ENCODE results near the gene SREBF2. TPM values are rescaled to one million over a fixed set of nuclear protein-coding genes. Genes with fewer than 3 reads are reported as not detected.

Gene SREBF2
- total and polyA plus RNA-seq, 2 donors (not counting 1 experiment from before 2014, with no cell fraction given), result 116 to 287 TPM

DNA sequence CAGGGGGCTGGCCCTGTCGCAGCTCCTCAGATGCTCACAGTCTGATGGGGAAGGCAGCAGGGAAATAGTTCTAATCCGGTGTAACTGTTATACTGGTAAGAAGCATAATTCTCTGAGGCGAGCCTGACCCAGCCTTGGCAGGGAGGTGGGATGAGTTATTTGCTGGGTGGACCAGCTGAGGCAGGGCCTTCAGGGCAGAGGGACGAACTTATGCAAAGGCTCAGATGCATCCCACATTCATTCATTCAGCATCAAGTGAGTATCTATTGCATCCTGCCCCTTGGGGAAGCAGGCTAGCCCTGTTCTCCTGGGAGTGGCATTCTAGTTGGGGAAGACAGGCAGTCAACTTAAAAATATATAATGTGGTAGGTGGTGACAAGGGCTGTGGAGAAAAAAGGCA lies 13.6 kb upstream of the SREBF2 start:
- no peaks in the 10 kb centered on the region for H3K9me3 ChIP-seq (ENCODE audit: control extremely low read depth in 1 of 3, control insufficient read depth in 2 of 3, insufficient read depth in 1 of 3, low read length in 2 of 3)
- no peak overlapping the region for H3K9ac ChIP-seq (ENCODE audit: low read length)
- TF ChIP-seq EZH2 (IDR thresholded peaks at IDR 0.05; ENCODE audit: borderline replicate concordance, insufficient read depth, low read depth, low read length, poor library complexity, severe bottlenecking), result no peak
- TF ChIP-seq, protein P1, sequence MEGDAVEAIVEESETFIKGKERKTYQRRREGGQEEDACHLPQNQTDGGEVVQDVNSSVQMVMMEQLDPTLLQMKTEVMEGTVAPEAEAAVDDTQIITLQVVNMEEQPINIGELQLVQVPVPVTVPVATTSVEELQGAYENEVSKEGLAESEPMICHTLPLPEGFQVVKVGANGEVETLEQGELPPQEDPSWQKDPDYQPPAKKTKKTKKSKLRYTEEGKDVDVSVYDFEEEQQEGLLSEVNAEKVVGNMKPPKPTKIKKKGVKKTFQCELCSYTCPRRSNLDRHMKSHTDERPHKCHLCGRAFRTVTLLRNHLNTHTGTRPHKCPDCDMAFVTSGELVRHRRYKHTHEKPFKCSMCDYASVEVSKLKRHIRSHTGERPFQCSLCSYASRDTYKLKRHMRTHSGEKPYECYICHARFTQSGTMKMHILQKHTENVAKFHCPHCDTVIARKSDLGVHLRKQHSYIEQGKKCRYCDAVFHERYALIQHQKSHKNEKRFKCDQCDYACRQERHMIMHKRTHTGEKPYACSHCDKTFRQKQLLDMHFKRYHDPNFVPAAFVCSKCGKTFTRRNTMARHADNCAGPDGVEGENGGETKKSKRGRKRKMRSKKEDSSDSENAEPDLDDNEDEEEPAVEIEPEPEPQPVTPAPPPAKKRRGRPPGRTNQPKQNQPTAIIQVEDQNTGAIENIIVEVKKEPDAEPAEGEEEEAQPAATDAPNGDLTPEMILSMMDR (IDR thresholded peaks at IDR 0.05), result no peak
- DNase-seq (no peak), ATAC-seq (ENCODE audit: low read depth) (no peak)
- H4K20me1 ChIP-seq (ENCODE audit: control insufficient read depth, insufficient read depth, low read length, poor library complexity, severe bottlenecking), result no peaks in the 10 kb centered on the region
- whole genome bisulfite sequencing (ENCODE audit: insufficient coverage), result 100% methylated on average over 2 of the region's 4 CpGs
- H3K4me1 ChIP-seq (ENCODE audit: control insufficient read depth in 2 of 2, insufficient read depth in 2 of 2, low read length in 2 of 2), result no peaks in the 10 kb centered on the region
- H3K4me2 ChIP-seq (replicated peaks; ENCODE audit: low read depth, low read length, poor library complexity, severe bottlenecking), result no peak overlapping the region
- no peak overlapping the region for H3K4me3 ChIP-seq (ENCODE audit: control extremely low read depth in 1 of 5, extremely low read depth in 1 of 5, insufficient read depth in 1 of 5, low read depth in 2 of 5, low read length in 4 of 5)
- CTCF ChIA-PET, result interaction anchor here (1.7 kb wide), 2 partner anchors 121 kb away, joined by 7 read pairs; no protein-coding TSS in a partner anchor
- Mint-ChIP-seq H3K9me3 (ENCODE audit: insufficient read depth) (no peaks in the 10 kb centered on the region), H3K4me1 (peaks cover 5% of the 10 kb centered on the region), H3K27ac (no peak overlapping the region), H3K4me3 (no peak overlapping the region), H3K27me3 (no peaks in the 10 kb centered on the region)
- H2AFZ ChIP-seq (ENCODE audit: insufficient read depth, low read depth, low read length, poor library complexity, severe bottlenecking), result no peak overlapping the region
- no peak overlapping the region for H3K27ac ChIP-seq (ENCODE audit: low read length in 2 of 2)
- H3K27me3 ChIP-seq (replicated peaks in 1 of 4; ENCODE audit: control extremely low read depth in 1 of 4, control insufficient read depth in 3 of 4, insufficient read depth in 4 of 4, low read length in 3 of 4), result no peaks in the 10 kb centered on the region
- peaks cover 3% of the 10 kb centered on the region for H3K79me2 ChIP-seq (ENCODE audit: control insufficient read depth, insufficient read depth, low read length)
- POLR2A ChIA-PET, result no interaction called here
- H3K36me3 ChIP-seq (replicated peaks in 1 of 2; ENCODE audit: control extremely low read depth in 1 of 2, control insufficient read depth in 1 of 2, extremely low read depth in 1 of 2, insufficient read depth in 2 of 2, low read length in 1 of 2), result peaks cover 0 to 26% of the 10 kb centered on the region in 2 experiments
- intact Hi-C loops (cut with micrococcal nuclease), result no loop called here

DNA sequence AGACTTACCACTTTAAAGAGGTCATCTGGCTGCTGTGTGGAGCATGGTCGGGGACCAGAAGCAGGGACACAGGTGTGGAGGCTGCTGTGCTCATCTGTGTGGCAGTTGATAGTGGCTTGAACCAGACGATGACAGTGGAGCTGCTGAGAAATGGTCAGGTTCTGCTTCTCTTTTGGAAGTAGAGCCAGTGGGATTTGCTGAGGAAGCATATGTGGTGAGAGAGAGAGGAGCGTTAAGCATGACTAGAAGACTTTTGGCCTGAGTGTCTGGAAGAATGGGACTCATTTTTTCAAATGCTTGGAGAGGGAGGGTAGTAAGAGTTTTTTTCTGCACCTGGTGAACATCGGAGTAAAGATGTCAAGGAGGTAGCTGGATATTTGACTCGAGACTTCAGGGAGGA lies 12.5 kb upstream of the SREBF2 start:
- ChIA-PET CTCF (interaction anchor here (1.6 to 3.2 kb wide), 4 partner anchors 20 to 136 kb away, joined by 7 to 34 read pairs (median 13); partner anchors contain the start of gene CCDC134), POLR2A (interaction anchor here (2.7 kb wide), 1 partner anchor 96 kb away, joined by 6 read pairs; no protein-coding TSS in a partner anchor)
- Mint-ChIP-seq H3K9me3 (ENCODE audit: insufficient read depth) (no peaks in the 10 kb centered on the region), H3K27me3 (no peaks in the 10 kb centered on the region), H3K4me1 (peaks cover 7% of the 10 kb centered on the region), H3K27ac (no peak overlapping the region), H3K4me3 (no peak overlapping the region)
- H4K20me1 ChIP-seq (ENCODE audit: control insufficient read depth, insufficient read depth, low read length, poor library complexity, severe bottlenecking), result no peaks in the 10 kb centered on the region
- H2AFZ ChIP-seq (ENCODE audit: insufficient read depth, low read depth, low read length, poor library complexity, severe bottlenecking), result no peak overlapping the region
- H3K79me2 ChIP-seq (ENCODE audit: control insufficient read depth, insufficient read depth, low read length), result peaks cover 12% of the 10 kb centered on the region
- H3K9ac ChIP-seq (ENCODE audit: low read length), result no peak overlapping the region
- H3K27me3 ChIP-seq (replicated peaks in 1 of 4; ENCODE audit: control extremely low read depth in 1 of 4, control insufficient read depth in 3 of 4, insufficient read depth in 4 of 4, low read length in 3 of 4), result no peaks in the 10 kb centered on the region
- H3K4me1 ChIP-seq (ENCODE audit: control insufficient read depth in 2 of 2, insufficient read depth in 2 of 2, low read length in 2 of 2), result no peaks in the 10 kb centered on the region
- DNase-seq (no peak), ATAC-seq (ENCODE audit: low read depth) (no peak)
- TF ChIP-seq, protein P1 (IDR thresholded peaks at IDR 0.05), result no peak
- no peak for TF ChIP-seq EZH2 (IDR thresholded peaks at IDR 0.05; ENCODE audit: borderline replicate concordance, insufficient read depth, low read depth, low read length, poor library complexity, severe bottlenecking)
- H3K27ac ChIP-seq (ENCODE audit: low read length in 2 of 2), result no peak overlapping the region
- 97% methylated on average over 5 of the region's 5 CpGs for WGBS (ENCODE audit: insufficient coverage)
- no peaks in the 10 kb centered on the region for H3K9me3 ChIP-seq (ENCODE audit: control extremely low read depth in 1 of 3, control insufficient read depth in 2 of 3, insufficient read depth in 1 of 3, low read length in 2 of 3)
- peaks cover 0 to 27% of the 10 kb centered on the region in 2 experiments for H3K36me3 ChIP-seq (replicated peaks in 1 of 2; ENCODE audit: control extremely low read depth in 1 of 2, control insufficient read depth in 1 of 2, extremely low read depth in 1 of 2, insufficient read depth in 2 of 2, low read length in 1 of 2)
- H3K4me3 ChIP-seq (ENCODE audit: control extremely low read depth in 1 of 5, extremely low read depth in 1 of 5, insufficient read depth in 1 of 5, low read depth in 2 of 5, low read length in 4 of 5), result no peak overlapping the region
- no peak overlapping the region for H3K4me2 ChIP-seq (replicated peaks; ENCODE audit: low read depth, low read length, poor library complexity, severe bottlenecking)
- intact Hi-C loops (cut with micrococcal nuclease), result no loop called here
